NCI-H128 (cell line): ENCODE results near the gene POU2AF1.

Experiments used
- DNase-seq: peaks from one replicate; lab custom pipeline; 2025; ENCODE audit not compliant: unreplicated experiment; lab: John Stamatoyannopoulos, UW

The POU2AF1 gene

GRCh38 chr11:111361874-111362273 lies 17.2 kb downstream of the POU2AF1 start:
- DNase-seq, result no peak

GRCh38 chr11:111361052-111361801 lies 17.8 kb downstream of the POU2AF1 start:
- DNase-seq, result no peak

- DNase-seq, result no peak
Observed at GRCh38 chr11:111360150-111361043, 18.7 kb downstream of the POU2AF1 start.

- no peak for DNase-seq
Observed at GRCh38 chr11:111359223-111360149, 19.6 kb downstream of the POU2AF1 start.

- no peak for DNase-seq
Observed at GRCh38 chr11:111358038-111359001, 20.8 kb downstream of the POU2AF1 start.

GRCh38 chr11:111357150-111358037 lies 21.7 kb downstream of the POU2AF1 start:
- no peak for DNase-seq

- no peak for DNase-seq
Observed at GRCh38 chr11:111356660-111357048, 22.4 kb downstream of the POU2AF1 start.

GRCh38 chr11:111355956-111356659 lies 23.0 kb downstream of the POU2AF1 start:
- no peak for DNase-seq

- DNase-seq, result no peak
Observed at GRCh38 chr11:111355101-111355500, 24.0 kb downstream of the POU2AF1 start.

GRCh38 chr11:111354601-111354891 lies 24.5 kb downstream of the POU2AF1 start:
- no peak for DNase-seq

- DNase-seq, result no peak
Observed at GRCh38 chr11:111353776-111354600, 25.1 kb downstream of the POU2AF1 start.

GRCh38 chr11:111352935-111353710 lies 26.0 kb downstream of the POU2AF1 start:
- DNase-seq, result no peak

- no peak for DNase-seq
Observed at GRCh38 chr11:111352231-111352746, 26.8 kb downstream of the POU2AF1 start.

- DNase-seq, result no peak
Observed at GRCh38 chr11:111351374-111352055, 27.6 kb downstream of the POU2AF1 start.

GRCh38 chr11:111350811-111351210 lies 28.3 kb downstream of the POU2AF1 start:
- no peak for DNase-seq

- no peak for DNase-seq
Observed at GRCh38 chr11:111349191-111349695, 29.8 kb downstream of the POU2AF1 start.
